SK-N-MC (cell line): ENCODE data around the gene KREMEN2.

ENCODE experiments used
- EZH2 ChIP-seq: fragments of 200-600 bp; sonication (generic); IDR thresholded peaks from one replicate; pipeline ENCODE4 v1.6.1; 2017; ENCODE audit warnings: antibody characterized with exemption
- POLR2AphosphoS5 ChIP-seq: IDR thresholded peaks from 2 replicates; pipeline ENCODE4 v1.6.1; 2012; ENCODE audit warnings: mild to moderate bottlenecking, low read depth, low read length, borderline replicate concordance

DNA sequence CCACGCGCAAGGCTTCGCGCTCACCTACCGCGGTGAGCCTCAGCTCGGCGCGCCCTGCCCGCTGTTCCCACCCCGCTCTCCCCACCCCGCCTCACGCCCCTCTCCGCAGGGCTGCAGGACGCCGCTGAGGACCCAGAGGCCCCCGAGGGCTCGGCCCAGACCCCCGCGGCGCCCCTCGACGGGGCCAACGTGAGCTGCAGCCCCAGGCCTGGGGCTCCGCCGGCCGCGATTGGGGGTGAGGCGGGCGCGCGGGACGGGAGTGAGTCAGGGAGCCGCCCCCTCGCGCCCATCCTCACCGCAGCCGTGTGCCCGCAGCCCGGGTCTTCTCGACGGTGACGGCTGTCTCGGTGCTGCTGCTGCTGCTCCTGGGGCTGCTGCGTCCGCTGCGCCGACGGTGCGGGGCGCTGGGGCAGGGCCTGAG is 3.1 kb downstream of the KREMEN2 start:
- no peak for TF ChIP-seq POLR2AphosphoS5
- no peak for TF ChIP-seq EZH2
